ENCODE data around the gene TRPC6.

DNA sequence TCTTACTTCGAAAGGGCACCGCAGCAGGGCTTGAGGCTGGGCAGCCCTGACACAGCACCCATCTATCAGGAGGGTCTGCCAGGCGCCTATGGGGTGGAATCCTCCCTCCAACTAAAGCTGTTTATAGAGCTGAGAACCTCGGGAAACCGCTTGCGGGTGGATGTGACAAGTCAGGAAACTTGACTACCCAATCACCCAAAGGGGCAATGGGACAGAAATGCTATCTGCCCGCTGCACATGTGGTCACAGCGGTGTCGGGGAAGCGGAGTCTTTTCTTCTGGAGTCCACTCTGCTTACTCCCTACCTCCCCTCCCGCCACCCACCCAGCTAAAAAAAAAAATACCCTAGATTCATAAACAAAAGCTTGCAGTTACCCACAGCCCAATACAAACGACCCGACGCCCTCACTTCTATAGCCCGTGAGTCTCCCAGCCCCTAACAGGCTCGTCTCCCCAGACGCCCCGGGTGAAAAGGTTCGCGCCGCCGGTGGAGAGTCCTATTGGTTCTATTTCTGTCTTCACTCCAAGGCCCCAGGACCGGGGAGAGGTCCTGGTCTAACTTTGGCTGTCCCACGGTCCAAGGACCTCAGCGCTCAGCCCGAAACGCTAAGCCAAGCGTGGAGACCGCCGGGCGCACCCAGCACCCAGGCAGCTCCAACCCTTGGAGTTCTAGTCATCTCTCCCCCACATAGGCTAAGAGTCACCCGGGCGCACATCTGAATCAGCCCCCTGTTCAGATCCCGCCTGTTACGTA, 1.4 kb downstream of the TRPC6 start:
- no peak for TF ChIP-seq HNF4G (IDR thresholded peaks at IDR 0.05)
- TF ChIP-seq, protein P1, sequence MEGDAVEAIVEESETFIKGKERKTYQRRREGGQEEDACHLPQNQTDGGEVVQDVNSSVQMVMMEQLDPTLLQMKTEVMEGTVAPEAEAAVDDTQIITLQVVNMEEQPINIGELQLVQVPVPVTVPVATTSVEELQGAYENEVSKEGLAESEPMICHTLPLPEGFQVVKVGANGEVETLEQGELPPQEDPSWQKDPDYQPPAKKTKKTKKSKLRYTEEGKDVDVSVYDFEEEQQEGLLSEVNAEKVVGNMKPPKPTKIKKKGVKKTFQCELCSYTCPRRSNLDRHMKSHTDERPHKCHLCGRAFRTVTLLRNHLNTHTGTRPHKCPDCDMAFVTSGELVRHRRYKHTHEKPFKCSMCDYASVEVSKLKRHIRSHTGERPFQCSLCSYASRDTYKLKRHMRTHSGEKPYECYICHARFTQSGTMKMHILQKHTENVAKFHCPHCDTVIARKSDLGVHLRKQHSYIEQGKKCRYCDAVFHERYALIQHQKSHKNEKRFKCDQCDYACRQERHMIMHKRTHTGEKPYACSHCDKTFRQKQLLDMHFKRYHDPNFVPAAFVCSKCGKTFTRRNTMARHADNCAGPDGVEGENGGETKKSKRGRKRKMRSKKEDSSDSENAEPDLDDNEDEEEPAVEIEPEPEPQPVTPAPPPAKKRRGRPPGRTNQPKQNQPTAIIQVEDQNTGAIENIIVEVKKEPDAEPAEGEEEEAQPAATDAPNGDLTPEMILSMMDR (IDR thresholded peaks at IDR 0.05; ENCODE audit: low read depth, low read length, missing input control): no peak
- TF ChIP-seq RAD21 (IDR thresholded peaks at IDR 0.05): no peak
- TF ChIP-seq, protein P2, sequence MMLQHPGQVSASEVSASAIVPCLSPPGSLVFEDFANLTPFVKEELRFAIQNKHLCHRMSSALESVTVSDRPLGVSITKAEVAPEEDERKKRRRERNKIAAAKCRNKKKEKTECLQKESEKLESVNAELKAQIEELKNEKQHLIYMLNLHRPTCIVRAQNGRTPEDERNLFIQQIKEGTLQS (IDR thresholded peaks at IDR 0.05): no peak
- TF ChIP-seq, protein P3, sequence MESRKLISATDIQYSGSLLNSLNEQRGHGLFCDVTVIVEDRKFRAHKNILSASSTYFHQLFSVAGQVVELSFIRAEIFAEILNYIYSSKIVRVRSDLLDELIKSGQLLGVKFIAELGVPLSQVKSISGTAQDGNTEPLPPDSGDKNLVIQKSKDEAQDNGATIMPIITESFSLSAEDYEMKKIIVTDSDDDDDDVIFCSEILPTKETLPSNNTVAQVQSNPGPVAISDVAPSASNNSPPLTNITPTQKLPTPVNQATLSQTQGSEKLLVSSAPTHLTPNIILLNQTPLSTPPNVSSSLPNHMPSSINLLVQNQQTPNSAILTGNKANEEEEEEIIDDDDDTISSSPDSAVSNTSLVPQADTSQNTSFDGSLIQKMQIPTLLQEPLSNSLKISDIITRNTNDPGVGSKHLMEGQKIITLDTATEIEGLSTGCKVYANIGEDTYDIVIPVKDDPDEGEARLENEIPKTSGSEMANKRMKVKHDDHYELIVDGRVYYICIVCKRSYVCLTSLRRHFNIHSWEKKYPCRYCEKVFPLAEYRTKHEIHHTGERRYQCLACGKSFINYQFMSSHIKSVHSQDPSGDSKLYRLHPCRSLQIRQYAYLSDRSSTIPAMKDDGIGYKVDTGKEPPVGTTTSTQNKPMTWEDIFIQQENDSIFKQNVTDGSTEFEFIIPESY (IDR thresholded peaks at IDR 0.05): no peak
- TF ChIP-seq TAF1 (conservative IDR thresholded peaks at IDR 0.05): no peak
- TF ChIP-seq SP1 (IDR thresholded peaks at IDR 0.05): no peak
- TF ChIP-seq, protein P4, sequence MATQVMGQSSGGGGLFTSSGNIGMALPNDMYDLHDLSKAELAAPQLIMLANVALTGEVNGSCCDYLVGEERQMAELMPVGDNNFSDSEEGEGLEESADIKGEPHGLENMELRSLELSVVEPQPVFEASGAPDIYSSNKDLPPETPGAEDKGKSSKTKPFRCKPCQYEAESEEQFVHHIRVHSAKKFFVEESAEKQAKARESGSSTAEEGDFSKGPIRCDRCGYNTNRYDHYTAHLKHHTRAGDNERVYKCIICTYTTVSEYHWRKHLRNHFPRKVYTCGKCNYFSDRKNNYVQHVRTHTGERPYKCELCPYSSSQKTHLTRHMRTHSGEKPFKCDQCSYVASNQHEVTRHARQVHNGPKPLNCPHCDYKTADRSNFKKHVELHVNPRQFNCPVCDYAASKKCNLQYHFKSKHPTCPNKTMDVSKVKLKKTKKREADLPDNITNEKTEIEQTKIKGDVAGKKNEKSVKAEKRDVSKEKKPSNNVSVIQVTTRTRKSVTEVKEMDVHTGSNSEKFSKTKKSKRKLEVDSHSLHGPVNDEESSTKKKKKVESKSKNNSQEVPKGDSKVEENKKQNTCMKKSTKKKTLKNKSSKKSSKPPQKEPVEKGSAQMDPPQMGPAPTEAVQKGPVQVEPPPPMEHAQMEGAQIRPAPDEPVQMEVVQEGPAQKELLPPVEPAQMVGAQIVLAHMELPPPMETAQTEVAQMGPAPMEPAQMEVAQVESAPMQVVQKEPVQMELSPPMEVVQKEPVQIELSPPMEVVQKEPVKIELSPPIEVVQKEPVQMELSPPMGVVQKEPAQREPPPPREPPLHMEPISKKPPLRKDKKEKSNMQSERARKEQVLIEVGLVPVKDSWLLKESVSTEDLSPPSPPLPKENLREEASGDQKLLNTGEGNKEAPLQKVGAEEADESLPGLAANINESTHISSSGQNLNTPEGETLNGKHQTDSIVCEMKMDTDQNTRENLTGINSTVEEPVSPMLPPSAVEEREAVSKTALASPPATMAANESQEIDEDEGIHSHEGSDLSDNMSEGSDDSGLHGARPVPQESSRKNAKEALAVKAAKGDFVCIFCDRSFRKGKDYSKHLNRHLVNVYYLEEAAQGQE (IDR thresholded peaks at IDR 0.05): no peak
- TF ChIP-seq, protein P5, sequence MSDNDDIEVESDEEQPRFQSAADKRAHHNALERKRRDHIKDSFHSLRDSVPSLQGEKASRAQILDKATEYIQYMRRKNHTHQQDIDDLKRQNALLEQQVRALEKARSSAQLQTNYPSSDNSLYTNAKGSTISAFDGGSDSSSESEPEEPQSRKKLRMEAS (IDR thresholded peaks at IDR 0.05): no peak
- no peak for TF ChIP-seq JUND (IDR thresholded peaks at IDR 0.05)
- TF ChIP-seq GABPA (IDR thresholded peaks at IDR 0.05 in 1 of 2, conservative IDR thresholded peaks at IDR 0.05 in 1 of 2): no peak
- TF ChIP-seq EGR1 (IDR thresholded peaks at IDR 0.05; ENCODE audit: low read depth in 2 of 2): no peak
- no peak for TF ChIP-seq NR2F2 (IDR thresholded peaks at IDR 0.05)
- no peak for TF ChIP-seq RXRA (IDR thresholded peaks at IDR 0.05)
